Fibroblast of villous mesenchyme (primary cell): ENCODE data around the gene CCL20. TPM values are rescaled to one million over a fixed set of nuclear protein-coding genes. Genes with fewer than 3 reads are reported as not detected.

ENCODE experiments used
- DNase-seq: peaks from one replicate; pipeline ENCODE4 v3.0.0-alpha.2; 2010; ENCODE audit warnings: low read depth
- H3K4me3 ChIP-seq: 2 replicates; pipeline ENCODE4 v1.5.1; 2011; ENCODE audit warnings: low read depth, mild to moderate bottlenecking, low read length
- total RNA-seq: library from RNA; depleted of rRNA; stranded (reverse); fragments of >200 nt; gene quantifications from 2 replicates; pipeline ENCODE4 v1.2.3, GENCODE V29; 2012
- TF ChIP-seq, protein P1 (sequence below): IDR thresholded peaks from 2 replicates; pipeline ENCODE4 v1.5.1; 2012; ENCODE audit warnings: low read depth, mild to moderate bottlenecking, low read length; ENCODE audit not compliant: insufficient read depth

The CCL20 gene
- total RNA-seq, 1 donor: 0.43 TPM

DNA sequence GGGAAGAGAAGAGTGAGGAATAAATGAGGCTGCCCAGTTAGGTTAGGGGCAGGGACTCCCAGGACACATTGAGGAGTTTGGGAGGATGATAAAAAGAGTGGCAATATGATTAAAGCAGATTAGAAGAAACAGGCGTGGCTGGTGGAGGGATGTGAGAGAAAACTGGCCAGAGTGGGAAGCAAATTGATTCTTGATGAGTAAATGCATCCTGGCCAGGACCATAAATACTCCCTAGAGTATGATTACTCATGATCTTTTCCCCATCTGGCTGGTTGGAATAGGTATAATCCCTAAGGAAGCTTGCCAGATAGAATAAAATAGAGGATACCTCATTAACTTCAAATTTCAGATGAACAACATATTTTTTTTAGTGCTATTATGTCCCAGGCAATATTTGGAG is 36.3 kb downstream of the CCL20 start:
- TF ChIP-seq, protein P1, sequence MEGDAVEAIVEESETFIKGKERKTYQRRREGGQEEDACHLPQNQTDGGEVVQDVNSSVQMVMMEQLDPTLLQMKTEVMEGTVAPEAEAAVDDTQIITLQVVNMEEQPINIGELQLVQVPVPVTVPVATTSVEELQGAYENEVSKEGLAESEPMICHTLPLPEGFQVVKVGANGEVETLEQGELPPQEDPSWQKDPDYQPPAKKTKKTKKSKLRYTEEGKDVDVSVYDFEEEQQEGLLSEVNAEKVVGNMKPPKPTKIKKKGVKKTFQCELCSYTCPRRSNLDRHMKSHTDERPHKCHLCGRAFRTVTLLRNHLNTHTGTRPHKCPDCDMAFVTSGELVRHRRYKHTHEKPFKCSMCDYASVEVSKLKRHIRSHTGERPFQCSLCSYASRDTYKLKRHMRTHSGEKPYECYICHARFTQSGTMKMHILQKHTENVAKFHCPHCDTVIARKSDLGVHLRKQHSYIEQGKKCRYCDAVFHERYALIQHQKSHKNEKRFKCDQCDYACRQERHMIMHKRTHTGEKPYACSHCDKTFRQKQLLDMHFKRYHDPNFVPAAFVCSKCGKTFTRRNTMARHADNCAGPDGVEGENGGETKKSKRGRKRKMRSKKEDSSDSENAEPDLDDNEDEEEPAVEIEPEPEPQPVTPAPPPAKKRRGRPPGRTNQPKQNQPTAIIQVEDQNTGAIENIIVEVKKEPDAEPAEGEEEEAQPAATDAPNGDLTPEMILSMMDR: no peak
- no peak overlapping the region for H3K4me3 ChIP-seq
- no peak for DNase-seq

- TF ChIP-seq, protein P1: no peak
- DNase-seq: peak; percentile 71
- no peak overlapping the region for H3K4me3 ChIP-seq
These were observed 39.6 kb downstream of the CCL20 start for GRCh38 chr2:227853204-227853629.

GRCh38 chr2:227853765-227854271 is 40.2 kb downstream of the CCL20 start:
- DNase-seq: peak; percentile 17
- TF ChIP-seq, protein P1: no peak
- no peak overlapping the region for H3K4me3 ChIP-seq

DNA sequence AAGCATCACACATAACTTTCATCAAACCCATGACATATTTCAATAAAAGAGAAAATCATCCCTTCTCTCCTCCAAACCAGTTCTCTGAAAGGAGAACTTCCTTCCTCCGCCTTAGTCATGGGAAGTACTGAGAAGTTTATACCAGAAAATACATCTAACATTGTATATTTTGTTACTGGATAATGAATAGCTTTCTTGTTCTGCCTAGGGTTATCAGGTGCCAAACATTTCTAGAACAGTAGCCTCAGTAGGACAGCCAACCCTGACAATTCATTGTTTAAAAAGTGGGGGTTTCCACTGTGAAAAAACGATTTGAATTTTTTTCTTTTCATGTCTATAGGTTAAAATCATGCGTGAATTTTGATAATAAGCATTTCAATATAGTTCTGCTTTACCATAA is 41.8 kb downstream of the CCL20 start:
- no peak for DNase-seq
- TF ChIP-seq, protein P1: no peak
- no peak overlapping the region for H3K4me3 ChIP-seq

DNA sequence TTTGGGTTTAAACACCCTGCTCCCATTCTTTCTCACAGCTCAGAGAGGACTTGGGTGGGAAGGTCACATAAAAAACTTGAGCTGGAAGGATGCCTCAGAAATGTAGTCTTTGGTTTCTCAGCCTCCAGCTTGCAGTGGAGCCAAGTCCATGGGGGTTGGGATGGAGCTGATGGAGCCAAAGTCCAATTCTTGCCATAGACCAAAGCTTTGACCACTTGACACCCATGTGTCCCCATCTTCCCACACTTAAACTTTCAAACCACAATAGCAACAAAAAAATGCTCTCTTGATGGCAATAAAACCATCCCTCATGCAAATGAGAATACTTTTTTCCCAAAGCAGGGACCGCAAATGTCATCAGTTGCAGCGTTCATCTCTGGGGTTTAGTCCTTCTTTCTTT is 43.1 kb downstream of the CCL20 start:
- DNase-seq: peak; percentile 22

DNA sequence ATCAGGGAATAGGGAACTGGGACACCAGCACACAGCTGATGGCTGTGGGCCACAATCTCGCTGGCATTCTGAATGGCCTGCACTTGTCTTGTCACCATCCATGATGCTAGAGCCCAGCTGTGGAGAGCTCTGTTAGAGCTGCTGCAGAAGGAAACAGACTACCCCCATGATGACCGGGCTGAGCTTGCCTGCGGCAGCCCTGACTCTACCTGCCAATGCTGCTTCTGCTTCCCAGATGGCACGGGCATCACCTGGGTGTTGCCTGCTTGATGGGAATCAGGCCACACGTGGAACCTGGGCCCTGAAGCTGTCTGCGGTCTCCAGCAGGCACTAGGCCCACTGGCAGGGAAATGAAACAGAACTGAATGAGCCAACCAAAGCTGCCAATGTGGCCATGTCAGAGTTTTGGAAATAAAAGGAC is 46.6 kb downstream of the CCL20 start:
- TF ChIP-seq, protein P1: no peak
- no peak for DNase-seq

More for the DNA sequence above, 43.1 kb downstream of the CCL20 start:
- TF ChIP-seq, protein P1: no peak
- no peak overlapping the region for H3K4me3 ChIP-seq

GRCh38 chr2:227861011-227861410 is 47.4 kb downstream of the CCL20 start:
- DNase-seq: no peak
- H3K4me3 ChIP-seq: no peak overlapping the region

More for the DNA sequence above, 46.6 kb downstream of the CCL20 start:
- no peak overlapping the region for H3K4me3 ChIP-seq

More at GRCh38 chr2:227861011-227861410, 47.4 kb downstream of the CCL20 start:
- TF ChIP-seq, protein P1: no peak
